NB4 (cell line): ENCODE results near the gene ITGAX.
"Not testable (repeated sequence)": the region's sequence is repeated elsewhere in the genome, so short reads cannot be mapped to it uniquely, and the experiment has no call there.

Experiments
- DNase-seq: peaks from one replicate; pipeline ENCODE4 v3.0.0; 2010; ENCODE audit warnings: low read depth
- H3K4me3 ChIP-seq: one replicate; pipeline ENCODE4 v1.5.1; 2011; ENCODE audit warnings: mild to moderate bottlenecking, low read depth, low read length, moderate library complexity
- CTCF ChIP-seq: IDR thresholded peaks from one replicate; pipeline ENCODE4 v1.5.1; 2012; ENCODE audit warnings: low read depth, low read length
- MAX ChIP-seq: IDR thresholded peaks from 2 replicates; pipeline ENCODE4 v1.6.1; 2011; ENCODE audit warnings: low read depth, low read length
- MYC ChIP-seq: IDR thresholded peaks from 2 replicates; pipeline ENCODE4 v1.6.1; 2011; ENCODE audit warnings: low read depth, low read length
- POLR2A ChIP-seq: IDR thresholded peaks from 2 replicates; pipeline ENCODE4 v1.6.1; 2011; ENCODE audit warnings: mild to moderate bottlenecking; ENCODE audit not compliant: insufficient read length; ENCODE audit errors: extremely low read depth

ITGAX gene

GRCh38 chr16:31413381-31413780 lies 58.4 kb downstream of the ITGAX start:
- TF ChIP-seq MYC = no peak
- no peak for TF ChIP-seq MAX
- TF ChIP-seq POLR2A = no peak
- TF ChIP-seq CTCF = no peak
- DNase-seq = no peak

GRCh38 chr16:31413943-31414342 lies 59.0 kb downstream of the ITGAX start:
- H3K4me3 ChIP-seq = no peak overlapping the region
- DNase-seq = no peak
- TF ChIP-seq MYC (no peak), CTCF (no peak), MAX (no peak), POLR2A (no peak)

More at GRCh38 chr16:31413381-31413780, 58.4 kb downstream of the ITGAX start:
- no peak overlapping the region for H3K4me3 ChIP-seq

- no peak for DNase-seq
- no peak overlapping the region for H3K4me3 ChIP-seq
- TF ChIP-seq CTCF (no peak), POLR2A (no peak), MAX (no peak), MYC (no peak)
These were observed 59.7 kb downstream of the ITGAX start for GRCh38 chr16:31414706-31415105.

- DNase-seq = no peak
- no peak for TF ChIP-seq POLR2A
- no peak for TF ChIP-seq CTCF
- TF ChIP-seq MYC = no peak
- TF ChIP-seq MAX = no peak
These were observed 61.4 kb downstream of the ITGAX start for GRCh38 chr16:31416371-31416770.

GRCh38 chr16:31417036-31417435 lies 62.1 kb downstream of the ITGAX start:
- not testable (repeated sequence) for DNase-seq, H3K4me3 ChIP-seq

More at GRCh38 chr16:31416371-31416770, 61.4 kb downstream of the ITGAX start:
- H3K4me3 ChIP-seq = no peak overlapping the region

GRCh38 chr16:31417916-31418315 lies 62.9 kb downstream of the ITGAX start:
- TF ChIP-seq MAX (no peak), MYC (no peak), CTCF (no peak), POLR2A (no peak)
- H3K4me3 ChIP-seq = no peak overlapping the region
- DNase-seq = no peak
